H1 (cell line): ENCODE data around the gene DLK2.

Experiments
- CBX5 ChIP-seq: fragments of 300-800, 300-1000 bp; sonication (generic); IDR thresholded peaks from 2 replicates; pipeline ENCODE4 v1.7.1; 2016; ENCODE audit warnings: antibody characterized with exemption, low read length, low read depth
- EP300 ChIP-seq, 2 experiments: IDR thresholded peaks; 1 replicate in 1 of 2; 2 replicates in 1 of 2; pipeline ENCODE4 v1.6.1; 2011 to 2012; ENCODE audit warnings: low read depth in 2 of 2, low read length in 2 of 2, mild to moderate bottlenecking in 2 of 2, borderline replicate concordance in 1 of 2, inconsistent platforms in 1 of 2, moderate library complexity in 1 of 2
- POLR2A ChIP-seq, 2 experiments: IDR thresholded peaks; 1 replicate in 1 of 2; 2 replicates in 1 of 2; pipeline ENCODE4 v1.6.1; 2011; ENCODE audit warnings: low read depth in 2 of 2, low read length in 2 of 2, mild to moderate bottlenecking in 2 of 2; ENCODE audit errors: control extremely low read depth in 1 of 2
- TF ChIP-seq, protein P1 (sequence below), 3 experiments: IDR thresholded peaks; 1 replicate in 2 of 3; 2 replicates in 1 of 3; pipeline versions ENCODE4 v1.5.1 to v1.6.1; 2011; ENCODE audit warnings: low read length in 3 of 3, mild to moderate bottlenecking in 3 of 3, inconsistent platforms in 2 of 3, low read depth in 1 of 3, moderate library complexity in 1 of 3; ENCODE audit not compliant: insufficient read depth in 1 of 3; ENCODE audit errors: control extremely low read depth in 1 of 3

DNA sequence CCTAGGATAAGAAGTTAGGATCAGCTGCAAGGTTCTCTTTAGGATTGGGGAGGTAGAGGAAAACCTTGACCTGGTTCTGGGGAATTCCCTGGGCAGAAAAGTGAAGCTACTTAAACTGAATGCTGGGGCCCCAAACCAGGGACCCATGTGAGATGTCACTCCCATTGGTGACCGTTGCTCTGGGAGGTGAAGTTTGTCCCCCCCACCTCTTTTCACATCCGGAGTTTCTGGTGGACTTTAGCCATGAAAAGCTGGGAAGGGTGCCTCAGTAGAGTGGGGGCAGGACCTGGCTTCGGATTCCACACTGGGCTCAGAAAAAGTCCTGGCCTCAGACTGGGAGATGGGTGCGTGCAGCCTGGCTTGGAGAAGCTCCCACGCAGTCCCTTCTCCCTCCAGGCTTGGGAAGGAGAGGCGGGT lies 35.2 kb upstream of the DLK2 start:
- TF ChIP-seq POLR2A (IDR thresholded peaks at IDR 0.05; ENCODE audit: control extremely low read depth in 1 of 2, low read depth in 2 of 2, low read length in 2 of 2) (no peak), EP300 (IDR thresholded peaks at IDR 0.05; ENCODE audit: borderline replicate concordance in 1 of 2, low read depth in 2 of 2, low read length in 2 of 2) (no peak), CBX5 (no peak)
- TF ChIP-seq, protein P1, sequence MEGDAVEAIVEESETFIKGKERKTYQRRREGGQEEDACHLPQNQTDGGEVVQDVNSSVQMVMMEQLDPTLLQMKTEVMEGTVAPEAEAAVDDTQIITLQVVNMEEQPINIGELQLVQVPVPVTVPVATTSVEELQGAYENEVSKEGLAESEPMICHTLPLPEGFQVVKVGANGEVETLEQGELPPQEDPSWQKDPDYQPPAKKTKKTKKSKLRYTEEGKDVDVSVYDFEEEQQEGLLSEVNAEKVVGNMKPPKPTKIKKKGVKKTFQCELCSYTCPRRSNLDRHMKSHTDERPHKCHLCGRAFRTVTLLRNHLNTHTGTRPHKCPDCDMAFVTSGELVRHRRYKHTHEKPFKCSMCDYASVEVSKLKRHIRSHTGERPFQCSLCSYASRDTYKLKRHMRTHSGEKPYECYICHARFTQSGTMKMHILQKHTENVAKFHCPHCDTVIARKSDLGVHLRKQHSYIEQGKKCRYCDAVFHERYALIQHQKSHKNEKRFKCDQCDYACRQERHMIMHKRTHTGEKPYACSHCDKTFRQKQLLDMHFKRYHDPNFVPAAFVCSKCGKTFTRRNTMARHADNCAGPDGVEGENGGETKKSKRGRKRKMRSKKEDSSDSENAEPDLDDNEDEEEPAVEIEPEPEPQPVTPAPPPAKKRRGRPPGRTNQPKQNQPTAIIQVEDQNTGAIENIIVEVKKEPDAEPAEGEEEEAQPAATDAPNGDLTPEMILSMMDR (IDR thresholded peaks at IDR 0.05; ENCODE audit: control extremely low read depth in 1 of 3, insufficient read depth in 1 of 3, low read depth in 1 of 3, low read length in 3 of 3): no peak
